GM08714 (cell line): ENCODE results near the gene PDYN.

ENCODE experiments used
- H3K4me3 ChIP-seq: fragments of 200-500 bp; sonication (Bioruptor generic); 2 replicates; pipeline ENCODE4 v1.5.1; 2014; ENCODE audit warnings: mild to moderate bottlenecking, low read length, inconsistent platforms
- ZNF274 ChIP-seq: IDR thresholded peaks from 2 replicates; pipeline ENCODE4 v1.6.1; 2012; ENCODE audit warnings: mild to moderate bottlenecking, low read depth, low read length

The PDYN gene

GRCh38 chr20:1950836-1951235 lies 43.0 kb downstream of the PDYN start:
- no peak overlapping the region for H3K4me3 ChIP-seq
- no peak for TF ChIP-seq ZNF274

- H3K4me3 ChIP-seq, result no peak overlapping the region
- no peak for TF ChIP-seq ZNF274
Observed at GRCh38 chr20:1949347-1950100, 44.3 kb downstream of the PDYN start.

- no peak for TF ChIP-seq ZNF274
- no peak overlapping the region for H3K4me3 ChIP-seq
Observed at GRCh38 chr20:1947535-1947846, 46.4 kb downstream of the PDYN start.

GRCh38 chr20:1946762-1947534 lies 46.9 kb downstream of the PDYN start:
- no peak for TF ChIP-seq ZNF274
- H3K4me3 ChIP-seq, result no peak overlapping the region

- TF ChIP-seq ZNF274, result no peak
- no peak overlapping the region for H3K4me3 ChIP-seq
Observed at GRCh38 chr20:1946442-1946761, 47.5 kb downstream of the PDYN start.

GRCh38 chr20:1945660-1946059 lies 48.2 kb downstream of the PDYN start:
- TF ChIP-seq ZNF274, result no peak

GRCh38 chr20:1945134-1945618 lies 48.7 kb downstream of the PDYN start:
- H3K4me3 ChIP-seq, result no peak overlapping the region
- TF ChIP-seq ZNF274, result no peak

More at GRCh38 chr20:1945660-1946059, 48.2 kb downstream of the PDYN start:
- no peak overlapping the region for H3K4me3 ChIP-seq

GRCh38 chr20:1944345-1945091 lies 49.3 kb downstream of the PDYN start:
- TF ChIP-seq ZNF274, result no peak
- no peak overlapping the region for H3K4me3 ChIP-seq

- H3K4me3 ChIP-seq, result no peak overlapping the region
- TF ChIP-seq ZNF274, result no peak
Observed at GRCh38 chr20:1943275-1944002, 50.4 kb downstream of the PDYN start.

GRCh38 chr20:1942486-1943274 lies 51.2 kb downstream of the PDYN start:
- TF ChIP-seq ZNF274, result no peak
- H3K4me3 ChIP-seq, result no peak overlapping the region

GRCh38 chr20:1942061-1942460 lies 51.8 kb downstream of the PDYN start:
- no peak for TF ChIP-seq ZNF274
- no peak overlapping the region for H3K4me3 ChIP-seq

GRCh38 chr20:1941226-1941625 lies 52.6 kb downstream of the PDYN start:
- H3K4me3 ChIP-seq, result no peak overlapping the region
- no peak for TF ChIP-seq ZNF274

GRCh38 chr20:1940581-1940980 lies 53.3 kb downstream of the PDYN start:
- no peak overlapping the region for H3K4me3 ChIP-seq
- TF ChIP-seq ZNF274, result no peak
